Hepatic stellate cell (primary cell): Measurements from ENCODE around the gene EZH1.

Experiments
- DNase-seq: peaks from one replicate; pipeline ENCODE4 v3.0.0; 2011; ENCODE audit warnings: low spot score

Gene EZH1

GRCh38 chr17:42744806-42745617, at the start of gene EZH1:
Gene EZH1, minus strand, starts transcription at chr17:42745040. Its CDS starts 16,099 bp downstream, at chr17:42728941.
- DNase-seq, result peak; percentile 100

- no peak for DNase-seq
Observed at GRCh38 chr17:42792545-42792944, 47.7 kb upstream of the EZH1 start.

GRCh38 chr17:42791948-42792347, 47.1 kb upstream of the EZH1 start:
- no peak for DNase-seq

- DNase-seq, result no peak
Observed at GRCh38 chr17:42787266-42787665, 42.4 kb upstream of the EZH1 start.

- DNase-seq, result no peak
Observed at GRCh38 chr17:42784811-42785592, 40.2 kb upstream of the EZH1 start.

- DNase-seq, result no peak
Observed at GRCh38 chr17:42784409-42784808, 39.6 kb upstream of the EZH1 start.

GRCh38 chr17:42783791-42784138, 38.9 kb upstream of the EZH1 start:
- DNase-seq, result no peak

- peak; percentile 78 for DNase-seq
Observed at GRCh38 chr17:42783062-42783790, 38.4 kb upstream of the EZH1 start.

- peak; percentile 47 for DNase-seq
Observed at GRCh38 chr17:42782166-42783061, 37.6 kb upstream of the EZH1 start.

- DNase-seq, result peak; percentile 26
Observed at GRCh38 chr17:42781639-42782165, 36.9 kb upstream of the EZH1 start.

- peak; percentile 29 for DNase-seq
Observed at GRCh38 chr17:42780851-42781638, 36.2 kb upstream of the EZH1 start.

- peak; percentile 73 for DNase-seq
Observed at GRCh38 chr17:42779936-42780850, 35.4 kb upstream of the EZH1 start, which contains the start of gene WNK4. Gene WNK4, plus strand, starts transcription at chr17:42780610. Its CDS starts 89 bp downstream, at chr17:42780699.

- DNase-seq, result no peak
Observed at GRCh38 chr17:42779304-42779935, 34.6 kb upstream of the EZH1 start.

GRCh38 chr17:42778570-42778969, 33.7 kb upstream of the EZH1 start:
- DNase-seq, result no peak

- peak; percentile 62 for DNase-seq
Observed at GRCh38 chr17:42775534-42776098, 30.8 kb upstream of the EZH1 start.

GRCh38 chr17:42774066-42774745, 29.4 kb upstream of the EZH1 start:
- DNase-seq, result peak; percentile 61

- DNase-seq, result peak; percentile 88
Observed at GRCh38 chr17:42773290-42774035, 28.6 kb upstream of the EZH1 start, which contains the start of gene VPS25. Gene VPS25, plus strand, starts transcription at chr17:42773449. Its CDS starts 27 bp downstream, at chr17:42773476.
